Transverse colon (tissue), 4 donors: Measurements from ENCODE around the gene RNF13. TPM values are rescaled to one million over a fixed set of nuclear protein-coding genes. Genes with fewer than 3 reads are reported as not detected.
"Not testable (repeated sequence)": the region's sequence is repeated elsewhere in the genome, so short reads cannot be mapped to it uniquely, and the experiment has no call there.

Experiments used
- DNase-seq: peaks from one replicate; pipeline ENCODE4 v3.0.0-alpha.2; 2019
- H3K27ac ChIP-seq, 4 donors: fragments of 200-600 bp; sonication (generic); 2 replicates each; pipeline ENCODE4 v1.5.1; 2016 to 2018; ENCODE audit warnings: inconsistent platforms in 4 of 4
- H3K27me3 ChIP-seq: fragments of 200-600 bp; sonication (generic); 2 replicates; pipeline ENCODE4 v1.5.1; 2017; ENCODE audit warnings: inconsistent platforms
- H3K36me3 ChIP-seq, 4 donors: fragments of 200-600 bp; sonication (generic); 2 replicates each; pipeline ENCODE4 v1.5.1; 2017 to 2019; ENCODE audit warnings: inconsistent platforms in 4 of 4
- H3K4me1 ChIP-seq, 4 donors: fragments of 200-600 bp; sonication (generic); 2 replicates each; pipeline ENCODE4 v1.5.1; 2017 to 2020; ENCODE audit warnings: inconsistent platforms in 4 of 4
- H3K4me3 ChIP-seq, 4 donors: fragments of 200-600 bp; sonication (generic); 1 replicate in 1 of 4; 2 replicates in 3 of 4; pipeline versions ENCODE4 v1.5.1 to v1.6.1; 2017 to 2019; ENCODE audit warnings: inconsistent platforms in 4 of 4
- H3K9me3 ChIP-seq, 2 donors: fragments of 200-600 bp; sonication (generic); 2 replicates each; pipeline ENCODE4 v1.5.1; 2017 to 2019; ENCODE audit warnings: inconsistent platforms in 2 of 2
- CTCF ChIP-seq, 5 experiments: fragments of 200-600 bp in 3 of 5; fragments of 450-650 bp in 2 of 5; sonication (generic) in 3 of 5; IDR thresholded peaks; 1 replicate in 2 of 5; 2 replicates in 3 of 5; pipeline ENCODE4 v1.5.1; 2016 to 2017; ENCODE audit warnings: antibody characterized with exemption in 5 of 5, inconsistent platforms in 3 of 5, mild to moderate bottlenecking in 2 of 5, moderate library complexity in 1 of 5
- EP300 ChIP-seq: sonication (generic); formaldehyde crosslinking; IDR thresholded peaks from one replicate; pipeline ENCODE4 v1.6.1; 2017; ENCODE audit warnings: antibody characterized with exemption, low read depth
- POLR2A ChIP-seq: fragments of 450-650 bp; IDR thresholded peaks from one replicate; pipeline ENCODE4 v1.6.1; 2016; ENCODE audit warnings: antibody characterized with exemption, mild to moderate bottlenecking, moderate library complexity
- POLR2AphosphoS5 ChIP-seq, 3 donors: sonication (generic); formaldehyde crosslinking; IDR thresholded peaks; one replicate each; pipeline ENCODE4 v1.6.1; 2016; ENCODE audit warnings: antibody characterized with exemption in 3 of 3
- WGBS, 2 donors: methylation state at CpG; one replicate each; pipeline ENCODE4 v1.1.5; 2018; ENCODE audit warnings: low coverage in 1 of 2; 5-methylcytosine and 5-hydroxymethylcytosine counted together
- in situ Hi-C, 4 donors: fragments of 200-750 bp; cut with MboI; loops; one replicate each; pipeline versions ENCODE4 v1.15.0 to v1.15.1; 2017; ENCODE audit warnings: low sequenced_read_pairs in 3 of 4, low pct_ligation_motif_present in 1 of 4, low pct_unique_long_range_greater_than_20kb in 1 of 4
- intact Hi-C: fragments of 100-400 bp; cut with DNase I; formaldehyde crosslinking; loops from one replicate; pipeline ENCODE4 v1.15.1; 2023; ENCODE audit warnings: low total_unique reads
- total RNA-seq, 4 donors: library from RNA; depleted of rRNA; stranded (reverse); fragments of >200 nt; gene quantifications; one replicate each; pipeline ENCODE4 v1.1.0, GENCODE V29; 2016

The RNF13 gene
- total RNA-seq, 4 donors from 2014 or later: 18.3 to 68.6 (median 42.8) TPM

GRCh38 chr3:149977386-149977785, 164.4 kb downstream of the RNF13 start:
- in situ Hi-C loops (loop anchor here in 2 of 4 donors (25.0 kb wide), 1 partner anchor 210 kb away; no protein-coding TSS in a partner anchor), intact Hi-C loops (no loop called here)
- no peak for DNase-seq

GRCh38 chr3:149981979-149982378, 169.0 kb downstream of the RNF13 start:
- H3K36me3 ChIP-seq, H3K27ac ChIP-seq, H3K9me3 ChIP-seq, H3K4me1 ChIP-seq, H3K4me3 ChIP-seq, H3K27me3 ChIP-seq, DNase-seq, intact Hi-C loops: not testable (repeated sequence)
- in situ Hi-C loops: loop anchor here in 2 of 4 donors (25.0 kb wide), 1 partner anchor 205 kb away; no protein-coding TSS in a partner anchor
- 66% methylated on average over 5 of the region's 10 CpGs; no CpG with 5 or more reads in 1 of the 2 donors for WGBS, 2 donors

More at GRCh38 chr3:149977386-149977785, 164.4 kb downstream of the RNF13 start:
- Histone ChIP-seq H3K27me3 (no peaks in the 10 kb centered on the region), H3K4me1 (peaks cover 0 to 2% (median 0%) of the 10 kb centered on the region in 4 donors), H3K27ac (no peak overlapping the region), H3K9me3 (no peaks in the 10 kb centered on the region), H3K4me3 (no peak overlapping the region), H3K36me3 (no peaks in the 10 kb centered on the region)
- no peak for TF ChIP-seq POLR2AphosphoS5 (IDR thresholded peaks at IDR 0.05)
- TF ChIP-seq POLR2A: no peak
- TF ChIP-seq EP300: no peak
- TF ChIP-seq CTCF (IDR thresholded peaks at IDR 0.05): no peak
- WGBS, 2 donors: 84 to 86% methylated on average over 2 of the region's 2 CpGs

- H3K27me3 ChIP-seq, intact Hi-C loops, H3K27ac ChIP-seq, H3K4me3 ChIP-seq, H3K36me3 ChIP-seq, H3K9me3 ChIP-seq, DNase-seq, H3K4me1 ChIP-seq: not testable (repeated sequence)
- in situ Hi-C loops: loop anchor here in 2 of 4 donors (25.0 kb wide), 1 partner anchor 204 kb away; no protein-coding TSS in a partner anchor
- WGBS, 2 donors: 96% methylated on average over 28 of the region's 32 CpGs; no CpG with 5 or more reads in 1 of the 2 donors
Measured at GRCh38 chr3:149983053-149983452, 170.0 kb downstream of the RNF13 start.

GRCh38 chr3:149983628-149984027, 170.6 kb downstream of the RNF13 start:
- no peaks in the 10 kb centered on the region for H3K27me3 ChIP-seq
- in situ Hi-C loops (loop anchor here in 2 of 4 donors (25.0 kb wide), 1 partner anchor 204 kb away; no protein-coding TSS in a partner anchor), intact Hi-C loops (no loop called here)
- TF ChIP-seq POLR2AphosphoS5 (IDR thresholded peaks at IDR 0.05) (no peak), EP300 (no peak), POLR2A (no peak), CTCF (IDR thresholded peaks at IDR 0.05) (no peak)
- no peak overlapping the region for H3K4me3 ChIP-seq
- no peak for DNase-seq
- no peaks in the 10 kb centered on the region for H3K36me3 ChIP-seq
- H3K27ac ChIP-seq: no peak overlapping the region
- no peaks in the 10 kb centered on the region for H3K9me3 ChIP-seq
- WGBS, 2 donors: 79 to 95% methylated on average over 4 of the region's 4 CpGs
- no peaks in the 10 kb centered on the region for H3K4me1 ChIP-seq

- no peak for TF ChIP-seq POLR2AphosphoS5 (IDR thresholded peaks at IDR 0.05)
- no peak for TF ChIP-seq EP300
- no peak for TF ChIP-seq CTCF (IDR thresholded peaks at IDR 0.05)
- TF ChIP-seq POLR2A: no peak
- Histone ChIP-seq H3K4me1 (no peaks in the 10 kb centered on the region), H3K4me3 (no peak overlapping the region), H3K27me3 (no peaks in the 10 kb centered on the region), H3K27ac (no peak overlapping the region), H3K9me3 (peaks cover under 1 to 1% of the 10 kb centered on the region in 2 donors), H3K36me3 (no peaks in the 10 kb centered on the region)
- in situ Hi-C loops: loop anchor here in 2 of 4 donors (25.0 kb wide), 1 partner anchor 198 kb away; no protein-coding TSS in a partner anchor
- DNase-seq: no peak
- intact Hi-C loops: no loop called here
- 11 to 86% methylated on average over 1 to 2 of the region's 2 CpGs for WGBS, 2 donors
Measured at GRCh38 chr3:149989307-149989706, 176.3 kb downstream of the RNF13 start.
